ENCODE data around the gene NEK3.
"Not testable (repeated sequence)": the region's sequence is repeated elsewhere in the genome, so short reads cannot be mapped to it uniquely, and the experiment has no call there.

The NEK3 gene

DNA sequence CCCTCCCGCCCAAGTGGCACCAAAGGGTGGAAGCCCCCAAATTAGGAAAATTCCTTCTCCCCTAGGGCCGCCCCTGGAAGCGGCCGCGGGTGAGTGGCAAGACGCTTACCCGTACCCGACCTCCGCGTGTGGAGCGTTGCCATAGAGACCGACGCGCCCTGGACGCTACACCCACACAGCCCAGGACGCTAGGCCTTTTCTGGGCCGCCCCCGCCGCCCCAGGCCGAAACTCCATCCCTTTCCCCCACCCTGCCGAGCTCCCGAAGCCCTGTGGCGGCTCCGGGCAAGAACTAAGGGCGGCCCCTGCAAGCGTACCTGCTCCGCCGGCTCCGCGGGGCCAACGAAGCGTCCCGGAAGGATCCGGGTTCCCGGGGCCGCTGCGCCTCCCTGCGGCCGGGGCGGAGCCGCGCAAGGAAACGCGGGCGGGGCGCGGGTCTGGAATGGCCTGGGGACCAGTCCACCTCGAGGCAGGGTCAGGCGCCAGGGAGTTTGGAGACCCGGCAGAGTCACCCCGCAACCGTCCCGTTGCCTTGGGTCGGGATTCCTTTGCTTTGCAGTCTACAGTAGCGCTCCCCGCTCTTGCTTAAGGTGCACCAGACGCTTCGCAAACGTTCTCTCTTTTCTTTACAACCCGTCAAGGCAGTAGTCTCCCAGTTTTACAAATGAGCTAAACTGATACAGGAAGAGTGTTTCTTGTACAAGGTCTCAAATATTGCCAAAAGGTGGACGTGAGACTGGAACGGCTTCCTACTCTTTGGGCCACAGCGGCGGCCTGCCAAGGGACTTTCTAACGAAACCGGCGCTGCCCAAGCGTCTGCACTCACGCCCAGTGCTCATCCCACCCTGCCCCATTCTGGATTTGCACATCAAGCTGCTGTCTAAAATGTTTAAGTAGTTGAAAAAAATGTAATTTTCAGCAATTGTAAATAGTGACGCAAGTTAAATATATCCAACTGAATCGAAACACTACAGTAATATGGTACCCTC, 30.4 kb downstream of the NEK3 start, which contains the start of gene NEK5:
TSS of gene NEK5 (minus strand) at position 360 of the 987 bp plus-strand sequence. CDS start 1,591 bp downstream, outside the sequence.
- DNase-seq, result peak; percentile 74
- in situ Hi-C loops (cut with MboI; ENCODE audit: low pct_unique_long_range_greater_than_20kb, low sequenced_read_pairs), result no loop called here

DNA sequence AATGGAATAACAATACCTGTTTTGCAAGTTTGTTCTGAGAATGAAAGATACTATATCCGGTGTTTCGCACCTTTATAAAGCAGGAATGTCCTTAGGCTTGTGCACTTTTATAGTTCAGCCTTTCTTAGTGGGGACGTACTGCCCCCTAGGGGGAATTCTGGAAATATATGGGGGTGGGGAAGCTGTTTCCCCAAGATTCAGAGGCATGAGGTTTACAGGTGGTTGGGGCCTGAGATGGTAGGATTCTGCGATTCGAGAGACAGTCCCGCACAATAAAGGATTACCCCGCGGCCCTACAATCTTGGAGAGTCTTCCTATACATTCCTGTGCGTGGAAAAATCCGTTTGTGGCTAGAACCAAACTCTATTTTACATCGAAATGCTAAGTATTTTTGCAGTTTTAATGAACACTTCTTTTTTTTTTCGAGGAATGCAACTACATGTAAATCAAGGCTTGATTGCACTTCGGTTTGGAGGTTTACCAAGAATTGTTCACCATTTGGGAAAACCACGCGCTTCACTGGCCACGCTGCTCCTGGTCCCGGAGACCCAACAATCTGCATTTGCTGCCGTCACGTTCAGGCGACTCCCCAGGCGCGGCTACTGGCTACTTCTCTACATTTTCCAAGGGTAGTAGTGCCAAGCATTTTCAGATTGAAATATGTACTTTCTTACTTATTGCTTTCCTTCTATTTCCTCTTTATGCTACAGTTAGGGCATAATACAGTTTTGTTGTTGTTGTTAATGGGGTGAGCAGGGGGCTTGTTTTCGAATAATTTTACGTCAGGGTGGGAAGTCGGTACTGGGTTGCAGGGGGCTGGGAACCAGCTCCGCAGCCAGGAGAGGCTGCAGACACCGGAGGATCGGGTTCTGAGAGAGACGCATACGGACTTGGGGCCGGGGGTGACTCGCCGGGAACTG, 31.4 kb downstream of the NEK3 start:
- DNase-seq, result peak; percentile 89
- in situ Hi-C loops (cut with MboI; ENCODE audit: low pct_unique_long_range_greater_than_20kb, low sequenced_read_pairs), result no loop called here

DNA sequence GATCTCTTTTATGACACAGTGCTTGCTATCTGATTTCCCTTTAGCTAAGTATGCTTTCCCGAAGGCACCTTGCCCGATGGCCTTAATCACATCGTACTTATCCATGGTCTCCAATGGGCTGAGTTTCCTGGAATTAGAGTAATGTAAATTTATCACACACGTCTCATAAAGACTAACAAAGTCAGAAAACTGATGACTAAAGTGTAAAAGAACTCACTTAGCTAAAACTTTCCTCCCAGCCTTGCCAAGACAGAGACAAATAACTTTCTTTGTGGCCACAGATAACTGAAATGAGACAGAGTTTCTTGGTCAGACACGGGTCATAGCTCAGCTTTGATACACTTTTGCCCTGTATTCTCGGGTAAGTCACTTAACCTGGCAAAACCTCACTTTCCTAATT, 32.0 kb downstream of the NEK3 start:
- in situ Hi-C loops (cut with MboI; ENCODE audit: low pct_unique_long_range_greater_than_20kb, low sequenced_read_pairs), result no loop called here

DNA sequence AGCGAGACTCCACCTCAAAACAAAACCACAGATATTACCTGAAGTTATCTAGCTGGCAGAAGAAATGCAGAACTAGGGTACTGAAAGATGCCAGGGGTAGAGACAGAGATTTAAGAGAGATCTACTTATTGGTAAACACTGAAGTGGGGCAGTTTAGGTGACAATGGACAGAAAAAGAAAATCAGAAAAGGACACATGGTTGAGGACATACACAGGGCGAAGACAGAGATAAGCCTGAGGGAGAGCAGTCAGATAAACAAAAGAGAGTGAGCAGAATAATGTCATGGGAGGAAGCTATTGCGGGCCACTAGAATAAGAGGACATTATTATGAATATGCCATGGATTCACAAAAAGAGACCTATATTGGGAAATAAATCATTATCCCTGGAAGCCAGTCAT, 33.9 kb downstream of the NEK3 start:
- no peak for DNase-seq
- in situ Hi-C loops (cut with MboI; ENCODE audit: low pct_unique_long_range_greater_than_20kb, low sequenced_read_pairs), result no loop called here

More for the DNA sequence above, 32.0 kb downstream of the NEK3 start:
- DNase-seq, result no peak

DNA sequence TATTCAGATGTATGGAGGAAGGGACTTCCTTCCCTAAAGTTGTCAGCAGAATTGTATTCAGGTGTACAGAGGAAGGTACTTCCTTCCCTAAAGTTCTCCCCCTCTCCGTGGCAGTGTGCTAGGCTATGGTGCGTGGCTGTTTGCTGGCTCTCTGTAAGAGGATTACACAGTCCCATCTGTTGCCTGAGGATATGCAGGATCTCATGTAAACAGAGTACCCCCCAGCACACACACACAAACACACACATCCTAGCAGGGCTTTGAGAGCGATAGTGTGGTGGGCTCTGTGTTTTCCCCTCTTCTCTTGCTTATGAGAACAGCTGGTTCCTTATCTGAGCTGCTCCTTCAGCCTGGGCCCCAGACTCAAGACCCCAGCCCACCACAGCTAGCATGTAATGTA, 40.8 kb downstream of the NEK3 start:
- no peak for DNase-seq
- in situ Hi-C loops (cut with MboI; ENCODE audit: low pct_unique_long_range_greater_than_20kb, low sequenced_read_pairs), result no loop called here

DNA sequence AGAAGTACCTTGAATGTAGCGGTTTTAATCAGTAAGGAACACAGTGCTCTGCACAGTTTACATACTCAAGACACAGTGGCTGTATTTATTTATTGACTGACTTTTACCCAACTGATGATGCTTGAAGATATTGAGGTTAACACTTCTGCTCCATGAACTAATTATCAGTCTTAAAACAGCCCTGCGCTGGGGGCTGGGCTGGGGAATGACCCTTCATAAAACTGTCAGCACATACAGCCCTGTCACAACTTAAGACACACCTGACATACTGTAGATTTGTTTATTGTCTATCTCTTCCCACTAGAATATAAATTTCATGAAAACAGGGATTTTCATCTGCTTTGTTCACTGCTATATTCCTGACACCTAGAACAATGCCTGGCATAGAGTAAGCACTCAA, 41.3 kb downstream of the NEK3 start:
- no peak for DNase-seq
- in situ Hi-C loops (cut with MboI; ENCODE audit: low pct_unique_long_range_greater_than_20kb, low sequenced_read_pairs), result no loop called here

DNA sequence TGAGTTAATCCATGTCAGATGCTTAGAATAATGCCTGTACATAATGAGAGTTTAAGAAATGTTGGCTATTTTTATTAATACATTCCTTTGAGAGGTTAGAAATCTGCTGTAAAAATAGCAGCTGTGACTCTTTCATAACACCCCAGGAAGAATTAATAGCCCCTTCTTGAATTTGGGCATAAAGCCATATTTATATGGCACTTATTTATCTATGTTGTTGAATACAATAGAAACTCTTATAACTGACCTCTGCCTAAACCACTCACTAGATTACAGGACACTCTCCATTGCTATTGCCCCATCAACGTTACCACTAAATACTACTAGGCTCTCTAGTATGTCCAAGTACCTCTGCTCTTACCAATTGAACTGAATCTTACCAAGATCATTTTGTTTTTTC, 46.8 kb downstream of the NEK3 start:
- DNase-seq, result no peak
- in situ Hi-C loops (cut with MboI; ENCODE audit: low pct_unique_long_range_greater_than_20kb, low sequenced_read_pairs), result no loop called here

DNA sequence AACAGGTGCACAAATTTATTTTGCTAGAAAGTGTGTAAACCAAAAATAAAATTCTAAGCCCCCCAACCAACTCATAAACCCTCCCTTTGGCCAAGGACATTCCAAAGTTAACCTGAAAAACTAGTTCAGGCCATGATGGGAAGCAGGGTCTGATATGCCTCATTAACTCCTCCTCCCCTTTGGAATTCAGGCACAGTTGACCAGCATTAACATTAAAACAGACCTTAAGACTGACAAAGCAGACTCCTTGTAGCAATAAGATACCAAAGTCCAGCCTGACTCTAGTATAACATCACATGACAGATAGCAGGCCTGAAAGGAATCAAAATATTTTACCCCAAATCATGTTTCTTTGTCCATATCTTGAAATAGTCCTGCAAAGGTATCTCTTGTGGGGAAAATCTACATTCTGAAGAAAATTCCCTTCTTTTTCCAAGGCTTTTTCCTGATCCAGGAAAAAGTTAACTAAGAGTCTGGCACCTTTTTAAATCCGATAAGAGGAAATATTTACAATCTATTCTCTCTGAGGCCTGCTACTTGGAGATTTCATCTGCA, 50.2 kb downstream of the NEK3 start:
- no peak for DNase-seq
- in situ Hi-C loops (cut with MboI; ENCODE audit: low pct_unique_long_range_greater_than_20kb, low sequenced_read_pairs), result no loop called here

DNA sequence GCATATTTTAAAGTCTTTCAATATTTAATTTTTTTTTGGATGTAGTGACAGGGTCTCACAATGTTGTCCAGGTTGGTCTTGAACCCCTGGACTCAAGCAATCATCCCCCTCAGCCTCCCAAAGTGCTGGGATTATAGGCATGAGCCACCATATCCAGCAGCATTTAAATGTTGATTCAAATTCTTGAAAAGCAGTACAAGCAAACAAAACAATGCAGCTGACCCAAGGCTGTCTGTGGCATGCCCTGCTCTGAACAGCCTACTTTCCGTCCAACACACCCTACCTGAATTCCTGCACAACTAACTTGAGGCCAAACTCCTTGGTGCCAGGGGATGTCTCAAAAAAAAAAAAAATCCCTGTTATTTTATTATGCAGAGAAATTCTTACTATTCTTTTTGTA, 53.6 kb downstream of the NEK3 start:
- in situ Hi-C loops (cut with MboI; ENCODE audit: low pct_unique_long_range_greater_than_20kb, low sequenced_read_pairs), result no loop called here
- DNase-seq, result no peak

DNA sequence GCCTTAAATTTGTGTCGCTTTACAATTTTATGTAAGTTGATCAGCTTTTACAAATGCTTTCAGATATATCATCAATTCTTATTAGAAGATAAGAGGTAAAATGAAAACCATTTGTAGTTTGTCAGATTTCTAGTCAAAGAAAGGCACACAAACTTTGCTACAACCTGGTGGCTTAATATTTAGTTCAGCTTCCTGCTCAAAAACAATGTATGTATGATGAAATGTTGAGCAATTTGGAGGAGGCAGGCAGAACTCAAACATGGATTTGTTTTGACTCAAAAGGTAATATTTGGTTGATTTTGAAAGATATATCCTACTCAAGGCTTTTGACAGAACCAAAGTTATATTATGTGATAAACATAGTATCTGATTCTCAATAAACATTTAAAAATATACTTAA, 54.8 kb downstream of the NEK3 start:
- DNase-seq, result no peak
- in situ Hi-C loops (cut with MboI; ENCODE audit: low pct_unique_long_range_greater_than_20kb, low sequenced_read_pairs), result no loop called here

DNA sequence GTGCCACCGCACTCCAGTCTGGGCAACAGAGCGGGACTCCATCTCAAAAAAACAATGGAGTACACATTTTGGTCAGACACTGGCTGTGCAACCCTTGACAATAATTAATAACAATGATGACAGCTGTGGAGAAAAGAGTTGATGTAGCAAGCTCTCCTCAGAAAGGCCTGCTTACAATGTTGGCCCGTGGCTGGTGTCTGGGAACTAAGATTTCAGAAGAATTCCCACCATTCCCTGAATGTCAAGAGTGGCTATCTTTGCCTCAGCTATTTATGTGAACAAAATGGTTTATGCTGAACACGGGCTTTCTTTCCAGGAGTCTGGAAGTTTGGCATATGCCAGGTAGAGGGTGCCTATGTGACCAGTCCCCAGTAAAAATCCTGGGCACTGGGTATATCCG, 56.0 kb downstream of the NEK3 start:
- DNase-seq, result no peak
- in situ Hi-C loops (cut with MboI; ENCODE audit: low pct_unique_long_range_greater_than_20kb, low sequenced_read_pairs), result no loop called here

DNA sequence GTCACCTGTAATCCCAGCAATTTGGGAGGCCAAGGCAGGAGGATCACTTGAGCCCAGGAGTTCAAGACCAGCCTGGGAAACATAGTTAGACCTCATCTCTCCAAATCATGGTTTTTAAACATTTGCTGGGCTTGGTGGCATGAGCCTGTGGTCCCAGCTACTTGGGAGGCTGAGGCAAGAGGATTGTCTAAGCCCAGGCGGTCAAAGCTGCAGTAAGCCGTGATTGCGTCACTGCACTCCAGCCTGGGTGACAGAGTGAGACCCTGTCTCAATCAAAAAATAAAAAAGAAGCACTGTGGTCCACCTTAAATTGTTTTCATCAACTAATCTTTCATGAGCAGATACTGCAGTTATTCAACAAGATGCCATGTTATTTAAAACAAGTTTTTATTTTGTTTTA, 57.0 kb downstream of the NEK3 start:
- in situ Hi-C loops (cut with MboI; ENCODE audit: low pct_unique_long_range_greater_than_20kb, low sequenced_read_pairs); DNase-seq: not testable (repeated sequence)

DNA sequence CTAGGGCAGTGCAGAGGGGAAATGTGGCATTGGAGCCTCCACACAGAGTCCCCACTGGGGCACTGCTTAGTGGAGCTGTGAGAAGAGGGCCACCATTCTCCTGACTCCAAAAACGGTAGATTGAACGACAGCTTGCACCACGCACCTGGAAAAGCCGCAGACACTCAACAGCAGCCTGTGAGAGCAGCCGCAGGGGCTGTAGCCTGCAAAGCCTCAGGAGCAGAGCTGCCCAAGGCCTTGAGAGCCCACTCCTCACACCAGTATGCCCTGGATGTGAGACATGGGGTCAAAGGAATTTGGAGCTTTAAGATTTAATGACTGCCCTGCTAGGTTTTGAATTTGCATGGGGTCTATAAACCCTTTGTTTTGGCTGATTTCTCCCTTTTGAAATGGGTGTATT, 62.2 kb downstream of the NEK3 start:
- DNase-seq, result no peak
- in situ Hi-C loops (cut with MboI; ENCODE audit: low pct_unique_long_range_greater_than_20kb, low sequenced_read_pairs), result no loop called here

DNA sequence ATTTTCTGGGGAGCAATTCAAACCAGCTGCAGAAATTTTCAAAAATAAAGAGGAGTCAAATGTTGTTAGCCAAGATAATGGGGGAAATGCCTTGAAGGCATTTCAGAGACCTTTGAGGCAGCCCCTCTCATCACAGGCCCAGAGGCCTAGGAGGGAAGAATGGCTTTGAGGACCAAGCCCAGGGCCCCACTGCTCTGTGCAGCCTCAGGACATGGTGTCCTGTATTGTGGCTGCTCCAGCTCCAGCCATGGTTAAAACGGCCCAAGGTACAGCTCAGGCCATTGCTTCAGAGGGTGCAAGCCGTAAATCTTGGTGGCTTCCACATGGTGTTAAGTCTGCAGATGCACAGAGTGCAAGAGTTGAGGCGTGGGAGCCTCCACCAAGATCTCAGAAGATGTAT, 62.6 kb downstream of the NEK3 start:
- in situ Hi-C loops (cut with MboI; ENCODE audit: low pct_unique_long_range_greater_than_20kb, low sequenced_read_pairs), result no loop called here
- DNase-seq, result no peak

DNA sequence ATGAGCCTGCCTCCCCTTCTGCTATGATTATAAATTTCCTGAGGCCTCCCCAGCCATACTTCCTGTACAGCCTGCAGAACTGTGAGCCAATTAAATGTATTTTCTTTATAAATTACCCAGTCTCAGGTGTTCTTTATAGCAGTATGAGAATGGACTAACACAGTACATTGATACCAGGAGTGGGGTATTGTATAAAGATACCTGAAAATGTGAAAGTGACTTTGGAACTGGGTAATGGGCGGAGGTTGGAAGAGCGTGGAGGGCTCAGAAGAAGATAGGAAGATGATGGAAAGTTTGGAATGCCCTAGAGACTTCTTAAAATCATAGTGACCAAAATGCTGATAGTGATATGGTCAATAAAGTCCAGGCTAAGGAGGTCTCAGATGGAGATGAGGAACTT, 63.3 kb downstream of the NEK3 start:
- in situ Hi-C loops (cut with MboI; ENCODE audit: low pct_unique_long_range_greater_than_20kb, low sequenced_read_pairs), result no loop called here
- DNase-seq, result no peak

DNA sequence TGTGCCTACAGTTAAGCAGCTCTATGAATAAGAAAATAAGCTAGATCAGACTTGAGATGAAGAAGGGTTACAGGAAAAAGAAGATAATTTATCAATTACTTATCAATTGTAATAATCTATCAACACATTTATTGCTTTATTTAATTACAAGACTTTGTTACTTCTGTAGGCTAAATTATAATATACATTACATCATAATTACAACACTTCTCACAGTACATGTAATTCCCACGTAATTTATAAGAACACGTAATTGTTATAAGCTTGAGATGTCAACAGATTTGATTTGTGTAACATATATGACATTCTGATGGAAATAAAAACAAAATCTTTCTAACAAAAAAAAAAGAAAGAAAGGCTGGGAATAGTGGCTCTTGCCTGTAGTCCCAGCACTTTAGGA, 67.3 kb downstream of the NEK3 start:
- DNase-seq, result no peak
- in situ Hi-C loops (cut with MboI; ENCODE audit: low pct_unique_long_range_greater_than_20kb, low sequenced_read_pairs), result no loop called here

DNA sequence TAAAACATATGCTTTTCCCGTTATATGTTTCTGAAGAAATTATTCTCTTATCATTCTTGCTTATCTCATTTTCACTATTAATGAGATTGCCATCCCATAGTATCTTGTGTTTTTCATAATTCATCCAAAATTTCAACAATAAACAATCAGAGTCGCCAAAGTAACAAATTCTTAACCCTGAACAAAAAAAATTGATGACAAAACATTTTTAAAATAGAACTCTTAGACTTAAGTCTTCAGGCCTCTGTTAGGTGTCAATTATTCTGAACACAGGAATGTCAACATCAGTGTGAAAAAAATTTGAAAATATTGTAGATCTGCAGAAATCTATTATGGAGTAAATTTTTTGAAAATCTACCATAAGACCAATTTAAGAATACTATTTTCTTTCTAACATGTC, 67.9 kb downstream of the NEK3 start:
- no peak for DNase-seq
- in situ Hi-C loops (cut with MboI; ENCODE audit: low pct_unique_long_range_greater_than_20kb, low sequenced_read_pairs), result no loop called here

DNA sequence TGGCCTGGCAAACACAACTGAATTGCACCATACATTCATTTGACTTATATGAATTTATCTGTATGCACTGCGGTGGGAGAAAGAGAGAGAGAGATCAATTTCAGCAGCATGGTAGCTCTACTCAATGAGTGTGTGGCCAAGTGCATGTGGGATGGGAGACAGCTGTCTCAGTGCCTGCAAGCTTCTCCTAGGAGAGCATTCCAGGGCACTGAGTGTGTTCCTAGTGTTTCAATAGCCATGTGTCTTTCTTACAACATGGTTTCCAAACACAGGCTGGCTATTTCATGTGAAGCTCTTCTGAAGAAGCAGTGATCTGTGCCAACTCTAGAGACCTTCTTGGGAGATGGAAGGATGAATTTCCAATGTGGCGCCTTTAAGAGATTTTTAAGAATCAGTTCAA, 74.0 kb downstream of the NEK3 start:
- in situ Hi-C loops (cut with MboI; ENCODE audit: low pct_unique_long_range_greater_than_20kb, low sequenced_read_pairs), result no loop called here
- no peak for DNase-seq

DNA sequence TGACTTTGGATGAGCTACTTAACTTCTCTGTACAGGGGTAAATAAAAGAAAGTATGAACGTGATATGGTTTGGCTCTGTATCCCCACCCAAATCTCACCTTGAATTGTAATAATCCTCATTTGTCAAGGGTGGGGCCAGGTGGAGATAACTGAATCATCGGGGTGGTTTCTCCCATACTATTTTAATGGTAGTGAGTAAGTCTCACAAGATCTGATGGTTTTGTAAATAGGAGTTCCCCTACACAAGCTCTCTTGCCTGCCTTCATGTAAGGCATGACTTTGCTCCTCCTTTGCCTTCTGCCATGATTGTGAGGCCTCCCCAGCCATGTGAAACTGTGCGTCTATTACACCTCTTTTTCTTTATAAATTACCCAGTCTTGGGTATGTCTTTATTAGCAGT, 74.4 kb downstream of the NEK3 start:
- DNase-seq; in situ Hi-C loops (cut with MboI; ENCODE audit: low pct_unique_long_range_greater_than_20kb, low sequenced_read_pairs): not testable (repeated sequence)

Measured in KBM-7 (cell line).